Transverse colon (tissue), 3 donors: ENCODE results near the gene PTGIS.

Experiments used
- POLR2A ChIP-seq: fragments of 450-650 bp; IDR thresholded peaks from one replicate; pipeline ENCODE4 v1.6.1; 2016; ENCODE audit warnings: antibody characterized with exemption, mild to moderate bottlenecking, moderate library complexity
- TF ChIP-seq, protein P1 (sequence below), 5 experiments: fragments of 200-600 bp in 3 of 5; fragments of 450-650 bp in 2 of 5; sonication (generic) in 3 of 5; IDR thresholded peaks; 1 replicate in 2 of 5; 2 replicates in 3 of 5; pipeline ENCODE4 v1.5.1; 2016 to 2017; ENCODE audit warnings: antibody characterized with exemption in 5 of 5, inconsistent platforms in 3 of 5, mild to moderate bottlenecking in 2 of 5, moderate library complexity in 1 of 5

DNA sequence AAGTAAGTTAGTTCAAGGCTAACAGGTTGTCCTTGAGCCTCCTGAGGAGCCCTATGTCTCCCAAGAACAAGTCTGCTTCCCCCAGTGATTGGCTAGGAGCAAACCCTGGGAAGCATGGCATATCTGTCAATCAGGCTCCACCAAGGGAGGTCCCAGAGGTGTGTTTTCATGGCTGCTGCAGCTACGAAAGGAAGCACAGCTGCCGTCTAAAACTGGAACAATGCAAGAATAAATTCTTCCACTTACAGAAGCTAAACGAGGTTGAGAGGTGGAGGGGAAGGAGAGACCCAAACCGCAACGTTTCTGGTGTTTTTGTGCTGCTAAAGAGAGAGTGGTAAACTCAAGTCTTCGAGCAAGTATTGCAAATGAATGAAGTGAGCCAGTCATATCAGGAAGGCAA, 4.9 kb upstream of the PTGIS start:
- TF ChIP-seq POLR2A, result no peak
- TF ChIP-seq, protein P1, sequence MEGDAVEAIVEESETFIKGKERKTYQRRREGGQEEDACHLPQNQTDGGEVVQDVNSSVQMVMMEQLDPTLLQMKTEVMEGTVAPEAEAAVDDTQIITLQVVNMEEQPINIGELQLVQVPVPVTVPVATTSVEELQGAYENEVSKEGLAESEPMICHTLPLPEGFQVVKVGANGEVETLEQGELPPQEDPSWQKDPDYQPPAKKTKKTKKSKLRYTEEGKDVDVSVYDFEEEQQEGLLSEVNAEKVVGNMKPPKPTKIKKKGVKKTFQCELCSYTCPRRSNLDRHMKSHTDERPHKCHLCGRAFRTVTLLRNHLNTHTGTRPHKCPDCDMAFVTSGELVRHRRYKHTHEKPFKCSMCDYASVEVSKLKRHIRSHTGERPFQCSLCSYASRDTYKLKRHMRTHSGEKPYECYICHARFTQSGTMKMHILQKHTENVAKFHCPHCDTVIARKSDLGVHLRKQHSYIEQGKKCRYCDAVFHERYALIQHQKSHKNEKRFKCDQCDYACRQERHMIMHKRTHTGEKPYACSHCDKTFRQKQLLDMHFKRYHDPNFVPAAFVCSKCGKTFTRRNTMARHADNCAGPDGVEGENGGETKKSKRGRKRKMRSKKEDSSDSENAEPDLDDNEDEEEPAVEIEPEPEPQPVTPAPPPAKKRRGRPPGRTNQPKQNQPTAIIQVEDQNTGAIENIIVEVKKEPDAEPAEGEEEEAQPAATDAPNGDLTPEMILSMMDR (IDR thresholded peaks at IDR 0.05), result no peak
